ENCODE data around the gene LUC7L3. TPM values are rescaled to one million over a fixed set of nuclear protein-coding genes. Genes with fewer than 3 reads are reported as not detected.
"Not testable (repeated sequence)": the region's sequence is repeated elsewhere in the genome, so short reads cannot be mapped to it uniquely, and the experiment has no call there.

LUC7L3 gene, protein sequence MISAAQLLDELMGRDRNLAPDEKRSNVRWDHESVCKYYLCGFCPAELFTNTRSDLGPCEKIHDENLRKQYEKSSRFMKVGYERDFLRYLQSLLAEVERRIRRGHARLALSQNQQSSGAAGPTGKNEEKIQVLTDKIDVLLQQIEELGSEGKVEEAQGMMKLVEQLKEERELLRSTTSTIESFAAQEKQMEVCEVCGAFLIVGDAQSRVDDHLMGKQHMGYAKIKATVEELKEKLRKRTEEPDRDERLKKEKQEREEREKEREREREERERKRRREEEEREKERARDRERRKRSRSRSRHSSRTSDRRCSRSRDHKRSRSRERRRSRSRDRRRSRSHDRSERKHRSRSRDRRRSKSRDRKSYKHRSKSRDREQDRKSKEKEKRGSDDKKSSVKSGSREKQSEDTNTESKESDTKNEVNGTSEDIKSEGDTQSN
- 117 TPM for polyA plus RNA-seq (2013, experiment 1 of 2; ENCODE audit: insufficient read length)
- 142 TPM for polyA plus RNA-seq (2013, experiment 2 of 2; ENCODE audit: insufficient read length)

DNA sequence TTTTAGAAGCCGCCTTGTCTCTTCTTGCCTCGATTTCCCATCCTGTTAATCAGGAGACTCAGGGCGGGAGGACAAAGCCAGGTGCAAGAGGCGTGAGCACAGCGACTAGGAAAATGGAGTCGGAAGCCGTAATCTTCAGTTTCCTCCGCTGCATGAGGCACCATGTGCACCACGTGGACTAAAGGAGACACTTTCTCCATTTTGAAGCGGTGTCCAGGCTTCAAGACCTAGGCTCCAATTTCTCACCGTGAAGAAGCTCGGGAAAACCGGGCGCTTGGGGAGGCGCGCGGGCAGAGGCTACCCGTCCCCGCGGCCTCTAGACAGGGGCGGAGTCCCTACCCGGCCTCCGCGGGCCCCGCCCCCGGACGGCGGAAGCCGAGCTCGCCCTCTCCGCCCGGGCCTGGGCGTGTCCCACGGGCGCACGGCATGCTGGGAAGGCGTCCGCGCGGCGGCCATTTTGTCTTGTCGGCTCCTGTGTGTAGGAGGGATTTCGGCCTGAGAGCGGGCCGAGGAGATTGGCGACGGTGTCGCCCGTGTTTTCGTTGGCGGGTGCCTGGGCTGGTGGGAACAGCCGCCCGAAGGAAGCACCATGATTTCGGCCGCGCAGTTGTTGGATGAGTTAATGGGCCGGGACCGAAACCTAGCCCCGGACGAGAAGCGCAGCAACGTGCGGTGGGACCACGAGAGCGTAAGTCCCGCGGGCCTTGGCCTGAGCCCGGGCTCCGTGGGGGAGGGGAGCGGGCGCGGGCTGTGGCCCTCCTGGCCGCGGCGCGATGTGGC lies at the start of gene LUC7L3:
Gene LUC7L3, plus strand, starts transcription at position 460 of the 780 bp plus-strand sequence. Its CDS starts 130 bp downstream, at position 590.
- peak; percentile 96 for DNase-seq

DNA sequence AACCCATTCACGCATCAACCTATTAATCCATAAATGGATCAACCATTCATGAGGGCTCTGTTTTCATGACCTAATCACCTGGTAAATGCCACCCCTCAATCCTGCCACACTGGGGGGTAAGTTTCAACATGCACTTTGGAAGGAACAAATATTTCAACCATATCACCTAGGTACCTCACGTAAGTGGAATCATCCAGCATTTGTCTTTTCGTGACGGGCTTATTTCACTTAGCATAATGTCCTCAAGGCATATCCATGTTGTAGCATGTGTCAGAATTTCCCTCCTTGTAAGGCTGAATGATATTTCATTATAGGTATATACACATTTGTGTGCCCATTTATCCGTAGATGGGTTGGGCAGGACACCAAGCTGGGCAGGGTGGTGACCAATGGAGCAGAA lies 47.3 kb upstream of the LUC7L3 start:
- no peak for DNase-seq

DNA sequence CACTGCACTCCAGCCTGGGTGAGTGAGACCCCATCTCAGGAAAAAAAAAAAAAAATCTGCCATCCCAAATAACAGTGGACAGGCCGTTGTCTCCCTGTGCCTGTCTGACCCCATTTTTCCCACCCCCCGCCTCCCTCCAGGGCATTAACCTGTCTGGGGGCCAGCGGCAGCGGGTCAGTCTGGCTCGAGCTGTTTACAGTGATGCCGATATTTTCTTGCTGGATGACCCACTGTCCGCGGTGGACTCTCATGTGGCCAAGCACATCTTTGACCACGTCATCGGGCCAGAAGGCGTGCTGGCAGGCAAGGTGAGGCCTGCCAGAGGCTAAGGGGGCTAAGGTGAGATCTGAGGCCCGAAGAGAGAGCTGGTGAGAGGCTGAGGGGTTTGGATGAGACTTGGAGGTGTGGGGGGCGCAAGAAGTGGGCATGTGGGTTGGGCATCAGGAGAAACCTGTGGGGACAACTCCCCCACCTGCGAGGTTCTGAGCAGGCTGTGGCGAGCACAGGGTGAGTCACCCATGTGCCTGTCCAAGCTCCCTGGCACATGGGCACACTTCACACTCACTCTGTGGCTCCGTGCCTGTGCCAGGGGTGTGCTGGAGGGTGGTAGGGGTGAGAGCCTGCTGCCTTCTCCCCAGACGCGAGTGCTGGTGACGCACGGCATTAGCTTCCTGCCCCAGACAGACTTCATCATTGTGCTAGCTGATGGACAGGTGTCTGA lies 46.4 kb upstream of the LUC7L3 start:
- no peak for DNase-seq

DNA sequence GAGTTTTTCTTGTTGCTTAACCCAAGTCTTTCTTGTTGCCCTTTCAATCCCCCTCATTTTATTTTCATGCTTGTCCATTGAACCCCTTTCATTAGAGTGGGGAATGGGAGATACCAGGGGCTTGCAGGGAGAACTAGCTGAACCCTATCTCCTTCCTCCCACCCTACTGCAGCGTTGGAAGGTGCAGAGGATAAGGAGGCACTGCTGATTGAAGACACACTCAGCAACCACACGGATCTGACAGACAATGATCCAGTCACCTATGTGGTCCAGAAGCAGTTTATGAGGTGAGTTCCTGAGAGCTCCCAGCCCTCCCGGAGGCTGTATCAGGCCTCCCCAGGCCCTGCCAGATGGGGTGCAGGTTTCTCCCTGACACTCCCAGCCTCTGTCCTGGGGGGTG lies 44.2 kb upstream of the LUC7L3 start:
- no peak for DNase-seq

DNA sequence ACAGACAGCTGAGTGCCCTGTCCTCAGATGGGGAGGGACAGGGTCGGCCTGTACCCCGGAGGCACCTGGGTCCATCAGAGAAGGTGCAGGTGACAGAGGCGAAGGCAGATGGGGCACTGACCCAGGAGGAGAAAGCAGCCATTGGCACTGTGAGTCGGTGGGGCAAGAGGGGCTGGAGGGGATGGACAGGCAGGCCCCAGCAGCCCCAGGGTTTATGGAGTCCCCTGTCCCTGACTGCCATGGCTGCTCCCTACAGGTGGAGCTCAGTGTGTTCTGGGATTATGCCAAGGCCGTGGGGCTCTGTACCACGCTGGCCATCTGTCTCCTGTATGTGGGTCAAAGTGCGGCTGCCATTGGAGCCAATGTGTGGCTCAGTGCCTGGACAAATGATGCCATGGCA lies 43.8 kb upstream of the LUC7L3 start:
- no peak for DNase-seq

DNA sequence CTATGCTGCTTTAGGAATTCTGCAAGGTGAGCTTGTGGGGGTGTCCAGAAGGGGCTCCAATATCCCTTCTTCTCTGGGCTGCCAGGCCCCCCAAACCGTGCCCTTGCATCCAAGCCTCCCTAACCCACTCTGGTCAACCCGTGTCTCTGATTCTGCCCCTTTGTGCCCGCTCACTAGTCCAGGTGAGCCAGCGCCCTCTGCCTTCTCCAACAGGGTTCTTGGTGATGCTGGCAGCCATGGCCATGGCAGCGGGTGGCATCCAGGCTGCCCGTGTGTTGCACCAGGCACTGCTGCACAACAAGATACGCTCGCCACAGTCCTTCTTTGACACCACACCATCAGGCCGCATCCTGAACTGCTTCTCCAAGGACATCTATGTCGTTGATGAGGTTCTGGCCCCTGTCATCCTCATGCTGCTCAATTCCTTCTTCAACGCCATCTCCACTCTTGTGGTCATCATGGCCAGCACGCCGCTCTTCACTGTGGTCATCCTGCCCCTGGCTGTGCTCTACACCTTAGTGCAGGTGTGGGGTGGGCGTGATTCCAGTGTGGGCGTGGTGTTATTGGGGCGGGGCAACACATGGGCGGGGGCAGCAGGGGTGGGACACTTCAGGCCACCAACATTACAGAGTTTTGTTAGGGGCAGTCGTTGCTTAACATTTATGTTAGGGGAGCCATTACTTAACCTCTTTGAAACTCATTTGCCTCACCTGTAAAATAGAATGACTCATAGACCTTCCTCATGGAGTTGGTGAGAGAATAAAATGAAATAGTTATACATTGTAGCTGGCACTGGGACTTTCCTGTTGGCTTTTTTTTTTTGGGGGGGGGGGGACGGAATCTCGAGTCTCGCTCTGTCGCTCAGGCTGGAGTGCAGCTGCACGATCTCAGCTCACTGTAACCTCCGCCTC lies 43.1 kb upstream of the LUC7L3 start:
- DNase-seq = no peak

DNA sequence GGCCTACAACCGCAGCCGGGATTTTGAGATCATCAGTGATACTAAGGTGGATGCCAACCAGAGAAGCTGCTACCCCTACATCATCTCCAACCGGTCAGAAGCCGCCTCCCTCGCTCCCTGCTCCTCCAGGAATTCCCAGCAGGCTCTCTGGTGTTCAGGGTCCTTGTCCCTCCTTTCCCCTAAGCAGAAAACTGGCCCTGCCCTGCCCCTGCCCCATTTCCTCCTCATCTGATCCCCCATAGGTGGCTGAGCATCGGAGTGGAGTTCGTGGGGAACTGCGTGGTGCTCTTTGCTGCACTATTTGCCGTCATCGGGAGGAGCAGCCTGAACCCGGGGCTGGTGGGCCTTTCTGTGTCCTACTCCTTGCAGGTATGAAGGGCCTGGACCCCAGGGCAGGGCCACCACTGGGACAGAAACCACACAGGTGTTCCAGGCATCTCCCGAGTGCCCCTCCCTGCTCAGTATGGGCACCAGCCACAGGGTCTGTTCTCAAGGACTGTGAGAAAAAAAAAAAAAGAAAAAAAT lies 41.5 kb upstream of the LUC7L3 start:
- no peak for DNase-seq

DNA sequence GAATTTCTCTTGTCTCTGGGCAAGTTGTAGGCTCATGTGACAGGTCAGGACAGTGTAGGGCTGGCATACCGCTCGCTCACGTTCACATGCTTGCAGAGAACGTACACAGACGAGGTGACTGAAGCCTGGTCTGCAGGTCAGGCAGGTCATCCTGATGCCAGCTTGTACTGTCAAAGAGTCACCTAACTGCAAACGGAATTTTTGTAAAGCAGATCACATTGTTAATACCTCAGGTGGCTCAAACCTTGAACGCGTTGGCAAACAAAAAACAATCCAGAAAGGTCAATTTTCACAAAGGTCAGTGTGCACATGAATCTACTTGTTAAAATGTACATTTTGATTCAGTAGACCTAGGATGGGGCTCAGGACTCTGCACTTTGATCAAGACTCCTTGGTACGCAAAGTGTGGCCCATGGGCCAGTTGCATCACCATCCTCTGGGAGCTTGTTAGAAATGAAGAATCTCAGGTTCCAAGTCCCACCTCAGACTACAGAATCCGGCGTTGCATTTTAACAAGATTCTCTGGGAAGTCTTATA lies 40.3 kb upstream of the LUC7L3 start:
- no peak for DNase-seq

DNA sequence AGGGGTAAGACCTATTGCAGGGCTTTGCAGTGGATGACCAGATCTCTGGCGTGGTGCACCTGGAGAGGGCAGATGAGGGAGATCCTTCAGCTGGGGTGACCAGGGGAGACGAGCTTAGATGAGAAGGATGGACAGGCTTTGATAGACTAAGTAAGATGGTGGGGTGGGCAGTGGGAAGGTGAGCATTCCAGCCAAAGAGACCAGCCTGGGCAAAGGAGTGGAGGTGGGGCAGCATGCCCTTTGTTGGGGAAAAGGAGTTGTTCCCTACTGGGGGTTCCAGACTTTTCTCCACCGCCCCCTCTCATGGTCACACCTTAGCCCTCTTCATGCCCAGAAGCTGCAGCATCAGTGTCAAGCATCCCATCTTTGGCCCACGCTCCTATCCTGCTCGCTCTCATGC lies 39.3 kb upstream of the LUC7L3 start:
- DNase-seq = no peak

DNA sequence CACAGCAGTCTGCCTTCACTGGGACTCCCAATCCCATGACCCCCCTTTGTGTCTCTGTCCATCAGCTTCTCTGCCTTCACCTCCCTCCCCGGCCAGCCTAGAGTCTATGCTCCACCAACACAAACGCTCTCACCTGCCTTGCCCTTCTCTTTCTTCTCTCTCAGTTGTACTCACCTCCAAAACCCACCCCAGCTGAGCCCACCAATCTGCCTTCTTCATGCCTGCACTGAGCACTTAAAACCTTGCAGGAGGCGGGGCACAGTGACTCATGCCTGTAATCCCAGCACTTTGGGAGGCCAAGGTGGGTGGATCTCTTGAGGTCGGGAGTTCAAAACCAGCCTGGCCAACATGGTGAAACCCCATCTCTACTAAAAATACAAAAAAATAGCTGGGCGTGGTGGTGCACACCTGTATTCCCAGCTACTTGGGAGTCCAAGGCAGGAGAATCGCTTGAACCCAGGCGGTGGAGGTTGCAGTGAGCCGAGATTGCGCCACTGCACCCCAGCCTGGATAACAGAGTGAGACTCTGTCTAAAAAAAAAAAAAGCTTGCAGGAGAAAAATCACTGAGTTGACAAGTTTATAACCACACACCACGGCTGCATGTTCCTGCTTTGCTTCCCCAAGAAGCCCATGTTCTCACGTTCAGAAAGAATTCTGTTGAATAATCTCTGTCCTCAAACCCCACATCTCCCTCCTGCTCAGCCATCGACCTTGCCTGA lies 38.7 kb upstream of the LUC7L3 start:
- not testable (repeated sequence) for DNase-seq

DNA sequence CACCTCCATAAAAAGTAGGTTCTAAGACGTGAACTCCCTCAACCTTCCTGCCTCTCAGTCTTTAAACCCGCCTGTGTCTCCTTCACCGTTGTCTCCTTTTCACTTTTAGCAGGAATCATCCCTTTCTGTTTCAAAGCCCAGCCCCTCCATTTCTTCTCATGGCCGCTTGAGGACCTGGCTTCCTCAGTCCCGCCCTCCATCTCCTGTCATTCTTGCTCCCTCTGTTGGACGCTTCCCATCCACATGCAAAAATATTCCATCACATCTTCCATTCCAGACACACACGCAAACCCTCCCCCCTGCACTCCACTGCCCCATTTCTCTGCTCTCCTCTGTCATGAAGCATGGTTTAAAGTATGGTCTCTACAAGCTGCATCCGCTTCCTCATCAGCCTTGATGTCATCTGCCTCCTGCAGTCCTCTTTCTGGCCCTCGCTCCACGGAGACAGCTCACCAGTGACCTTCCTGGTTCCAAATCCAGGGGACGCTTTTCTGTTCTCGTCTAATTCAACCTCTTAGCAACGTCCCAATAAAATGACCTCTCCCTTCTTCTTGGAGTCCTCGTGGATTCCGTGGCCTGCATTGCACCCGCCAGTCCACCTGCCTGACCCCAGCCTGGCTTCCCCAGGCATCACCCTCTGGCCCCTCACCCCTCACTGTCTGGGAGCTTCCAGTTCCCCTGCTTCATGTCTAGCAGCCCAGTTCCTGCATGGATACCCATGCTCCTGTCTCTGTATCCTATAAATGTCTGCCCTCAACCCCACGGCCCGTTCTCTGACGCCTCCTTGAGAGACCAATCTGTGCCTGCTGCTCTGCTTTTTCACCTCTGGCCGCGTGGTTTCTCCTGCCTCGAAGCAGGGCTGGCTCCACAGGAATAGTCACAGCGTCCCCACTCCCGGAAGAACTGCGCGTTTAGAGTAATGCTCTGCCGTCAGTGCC lies 37.9 kb upstream of the LUC7L3 start:
- peak; percentile 87 for DNase-seq

DNA sequence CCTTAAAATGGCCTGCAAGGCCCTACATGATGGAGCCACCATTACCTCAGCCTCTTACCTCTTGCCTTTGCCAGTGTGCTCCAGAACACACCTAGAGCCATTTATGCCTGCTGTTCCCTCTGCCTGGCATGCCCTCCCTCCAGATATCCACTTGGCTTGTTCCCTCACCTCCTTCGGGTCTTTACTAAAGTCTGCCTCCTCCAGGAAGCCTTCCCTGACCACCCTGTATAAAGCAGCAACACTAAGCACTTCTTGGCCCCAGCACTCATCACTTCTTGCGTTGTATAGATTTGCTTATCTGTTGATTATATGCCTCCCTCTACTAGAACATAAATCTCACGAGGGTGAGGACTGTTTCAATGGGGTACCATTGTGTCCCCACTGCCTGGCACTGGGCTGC lies 37.0 kb upstream of the LUC7L3 start:
- no peak for DNase-seq

DNA sequence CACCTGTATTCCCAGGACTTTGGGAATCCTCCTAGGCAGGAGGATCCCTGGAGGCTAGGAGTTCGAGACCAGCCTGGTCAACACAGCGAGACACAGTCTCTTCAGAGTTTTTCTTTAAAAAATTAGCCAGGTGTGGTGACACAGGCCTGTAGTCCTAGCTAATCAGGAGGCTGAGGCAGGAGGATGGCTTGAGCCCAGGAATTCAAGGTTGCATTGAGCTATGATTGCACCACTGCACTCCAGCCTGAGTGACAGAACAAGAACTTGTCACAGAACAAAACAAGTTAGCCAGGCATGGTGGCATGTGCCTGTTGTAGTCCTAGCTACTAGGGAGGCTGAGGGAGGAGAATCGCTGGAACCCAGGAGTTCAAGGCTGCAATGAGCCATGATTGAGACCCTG lies 36.5 kb upstream of the LUC7L3 start:
- no peak for DNase-seq

DNA sequence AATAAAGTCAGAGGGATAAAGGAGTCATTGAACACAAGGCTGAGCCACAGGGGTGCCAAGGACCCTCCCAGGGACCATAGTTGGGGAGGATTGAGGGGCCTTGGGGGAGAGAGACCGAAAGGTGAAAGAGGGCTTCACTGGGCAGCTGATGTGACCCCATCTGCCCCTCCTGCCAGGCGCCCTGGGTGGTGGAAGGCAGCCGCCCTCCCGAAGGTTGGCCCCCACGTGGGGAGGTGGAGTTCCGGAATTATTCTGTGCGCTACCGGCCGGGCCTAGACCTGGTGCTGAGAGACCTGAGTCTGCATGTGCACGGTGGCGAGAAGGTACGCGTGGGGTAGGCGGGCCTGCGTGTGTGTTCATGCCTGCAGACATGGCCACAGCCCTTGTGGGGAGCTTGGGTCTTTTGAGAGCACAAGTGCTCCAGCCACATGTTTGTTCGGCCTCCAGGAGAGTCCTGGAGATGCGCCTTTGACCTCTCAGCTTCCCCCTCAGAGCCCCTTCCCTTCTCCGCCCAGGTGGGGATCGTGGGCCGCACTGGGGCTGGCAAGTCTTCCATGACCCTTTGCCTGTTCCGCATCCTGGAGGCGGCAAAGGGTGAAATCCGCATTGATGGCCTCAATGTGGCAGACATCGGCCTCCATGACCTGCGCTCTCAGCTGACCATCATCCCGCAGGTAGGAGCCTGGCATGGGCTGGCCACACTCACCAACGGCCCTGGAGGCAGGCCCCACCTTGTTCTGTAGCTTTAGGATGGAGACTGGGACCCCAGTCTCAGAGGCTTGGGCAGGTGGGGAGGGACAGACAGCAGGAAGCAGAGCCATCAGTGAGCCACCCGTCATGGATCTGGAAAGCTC lies 35.7 kb upstream of the LUC7L3 start:
- no peak for DNase-seq

DNA sequence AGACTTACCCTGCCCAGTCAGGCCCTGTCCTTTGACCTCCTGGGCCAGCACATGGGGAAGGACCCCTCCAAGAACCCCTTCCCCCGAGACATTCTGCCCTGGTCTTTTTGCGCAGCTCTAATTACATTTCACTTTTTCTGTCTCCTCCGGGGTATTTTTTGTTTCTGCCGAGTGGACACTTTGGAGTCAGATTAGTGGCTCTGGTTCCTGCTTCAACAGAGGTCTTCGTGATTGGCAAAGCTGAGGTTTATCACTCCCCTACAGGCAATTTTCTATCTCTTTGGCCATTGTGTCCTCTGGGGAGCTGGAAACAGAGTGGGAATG lies 35.2 kb upstream of the LUC7L3 start:
- DNase-seq = no peak

DNA sequence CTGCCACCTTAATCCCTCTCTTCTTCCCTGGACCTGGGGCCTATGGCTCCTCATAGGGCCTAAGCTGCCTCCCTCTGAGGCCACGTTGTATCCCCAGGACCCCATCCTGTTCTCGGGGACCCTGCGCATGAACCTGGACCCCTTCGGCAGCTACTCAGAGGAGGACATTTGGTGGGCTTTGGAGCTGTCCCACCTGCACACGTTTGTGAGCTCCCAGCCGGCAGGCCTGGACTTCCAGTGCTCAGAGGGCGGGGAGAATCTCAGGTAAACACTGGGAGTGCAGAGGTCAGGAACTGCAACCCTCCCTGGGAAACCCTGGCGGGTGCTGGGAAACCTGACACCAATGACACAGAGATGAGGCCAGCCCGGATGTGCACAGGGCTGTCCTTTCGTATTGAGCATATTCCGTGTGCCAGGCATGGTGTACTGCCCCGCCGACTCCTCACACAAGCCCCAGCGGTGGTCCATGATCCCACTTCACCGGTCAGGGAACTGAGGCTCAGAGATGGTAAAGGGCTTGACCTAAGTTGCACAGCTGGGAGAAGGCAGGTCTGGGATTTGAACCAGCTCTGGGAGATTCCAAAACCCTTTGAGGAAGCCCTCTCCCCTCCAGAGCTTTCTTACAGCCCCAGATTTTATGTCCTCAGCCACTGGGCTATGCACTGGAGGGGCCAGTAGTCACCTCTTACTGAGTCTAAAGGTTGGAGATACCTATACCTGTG lies 34.6 kb upstream of the LUC7L3 start:
- DNase-seq = no peak

DNA sequence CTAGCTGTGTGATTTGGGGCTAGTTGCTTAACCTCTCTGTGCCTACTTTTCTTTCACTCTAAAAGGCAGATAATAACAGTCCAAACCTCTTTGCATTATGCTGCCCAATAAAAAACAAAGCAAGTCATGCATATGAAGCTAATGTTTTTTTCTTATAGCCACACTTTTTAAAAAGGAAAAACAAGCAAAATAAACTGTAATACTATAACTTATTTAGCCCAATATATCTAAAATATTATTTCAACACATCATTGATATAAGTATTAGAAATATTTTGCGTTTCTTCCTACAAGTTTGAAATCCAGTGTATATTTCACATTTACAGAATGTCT lies 34.1 kb upstream of the LUC7L3 start:
- no peak for DNase-seq

All from fibroblast of skin of scalp (primary cell).